Measurements from ENCODE around the gene SERPIND1.

Gene SERPIND1

GRCh38 chr22:20834725-20835124 is 60.8 kb downstream of the SERPIND1 start:
- no peak for TF ChIP-seq RARB (CRISPR knock-in tag; IDR thresholded peaks at IDR 0.05)
- no peak for TF ChIP-seq ZNF70 (CRISPR knock-in tag; IDR thresholded peaks at IDR 0.05)
- no peak for TF ChIP-seq POU6F1 (CRISPR knock-in tag; IDR thresholded peaks at IDR 0.05; ENCODE audit: borderline replicate concordance, low read depth)
- TF ChIP-seq ZNF8 (CRISPR knock-in tag; IDR thresholded peaks at IDR 0.05): no peak
- no peak for TF ChIP-seq ZFP3 (CRISPR knock-in tag; IDR thresholded peaks at IDR 0.05)
- no peak for TF ChIP-seq BACH2 (CRISPR knock-in tag; IDR thresholded peaks at IDR 0.05; ENCODE audit: borderline replicate concordance)
- no peak for TF ChIP-seq ISL1 (CRISPR knock-in tag; IDR thresholded peaks at IDR 0.05)
- TF ChIP-seq PPARA (CRISPR knock-in tag; IDR thresholded peaks at IDR 0.05; ENCODE audit: borderline replicate concordance): no peak
- TF ChIP-seq TOX (CRISPR knock-in tag; IDR thresholded peaks at IDR 0.05; ENCODE audit: borderline replicate concordance): no peak
- no peak for TF ChIP-seq CSRNP3 (CRISPR knock-in tag; IDR thresholded peaks at IDR 0.05)
- no peak for TF ChIP-seq TCF4 (CRISPR knock-in tag; IDR thresholded peaks at IDR 0.05; ENCODE audit: borderline replicate concordance)
- no peak for TF ChIP-seq TSHZ2 (CRISPR knock-in tag; IDR thresholded peaks at IDR 0.05)
- no peak for TF ChIP-seq CREB5 (CRISPR knock-in tag; IDR thresholded peaks at IDR 0.05; ENCODE audit: low read depth)
- no peak for TF ChIP-seq ZFP30 (CRISPR knock-in tag; IDR thresholded peaks at IDR 0.05)
- TF ChIP-seq ZNF565 (CRISPR knock-in tag; conservative IDR thresholded peaks at IDR 0.05; ENCODE audit: low read depth): no peak
- no peak for TF ChIP-seq GLIS3 (CRISPR knock-in tag; IDR thresholded peaks at IDR 0.05)
- ATAC-seq: no peak; the same call in 2 of the 3 replicates
